H1 (cell line): ENCODE results near the gene NFAM1. TPM values are rescaled to one million over a fixed set of nuclear protein-coding genes. Genes with fewer than 3 reads are reported as not detected.

ENCODE experiments used
- BCL11A ChIP-seq, 2 experiments: IDR thresholded peaks; one replicate each; pipeline ENCODE4 v1.6.1; 2011; ENCODE audit warnings: low read depth in 2 of 2, low read length in 2 of 2, mild to moderate bottlenecking in 2 of 2
- RAD21 ChIP-seq, 2 experiments: IDR thresholded peaks in 1 of 2; conservative IDR thresholded peaks in 1 of 2; 2 replicates each; pipeline ENCODE4 v1.6.1; 2011; ENCODE audit warnings: low read depth in 2 of 2, low read length in 2 of 2, improper control_type of control experiment in 1 of 2, inconsistent platforms in 1 of 2, mild to moderate bottlenecking in 1 of 2, moderate library complexity in 1 of 2
- SP4 ChIP-seq: IDR thresholded peaks from 2 replicates; pipeline ENCODE4 v1.6.1; 2012; ENCODE audit warnings: low read length, inconsistent platforms
- polyA plus RNA-seq, 7 experiments: library from polyadenylated mRNA; depleted of rRNA in 3 of 7; stranded (reverse) in 5 of 7; unstranded in 2 of 7; fragments of >200 nt in 5 of 7; fragments of 200-250 nt in 2 of 7; gene quantifications; 1 replicate in 5 of 7; 2 replicates in 1 of 7; 4 replicates in 1 of 7; pipeline versions ENCODE4 v1.2.1 to v1.2.3, GENCODE V29; 2011 to 2013; ENCODE audit warnings: missing spikeins in 2 of 7, mixed read lengths in 2 of 7
- total RNA-seq: library from RNA; stranded (reverse); fragmentation: NEBNext Ultra II Directional; extraction: Animal tissue kit (Norgen Biotek cat#: 25700); gene quantifications from 2 replicates; pipeline ENCODE4 v1.2.1, GENCODE V29; 2021
- TF ChIP-seq, protein P1 (sequence below): IDR thresholded peaks from 2 replicates; pipeline ENCODE4 v1.6.1; 2011; ENCODE audit warnings: low read length, improper control_type of control experiment
- TF ChIP-seq, protein P2 (sequence below): fragments of 300-600 bp; sonication (generic); IDR thresholded peaks from 2 replicates; pipeline ENCODE4 v1.7.1; 2012; ENCODE audit warnings: low read length, moderate library complexity, mild to moderate bottlenecking, inconsistent platforms; ENCODE audit not compliant: insufficient replicate concordance

The NFAM1 gene
- total and polyA plus RNA-seq, 2 of the 8 experiments (the other 6 are each of a cell fraction or from before 2014, with no cell fraction given): 0.62 to 0.73 TPM

DNA sequence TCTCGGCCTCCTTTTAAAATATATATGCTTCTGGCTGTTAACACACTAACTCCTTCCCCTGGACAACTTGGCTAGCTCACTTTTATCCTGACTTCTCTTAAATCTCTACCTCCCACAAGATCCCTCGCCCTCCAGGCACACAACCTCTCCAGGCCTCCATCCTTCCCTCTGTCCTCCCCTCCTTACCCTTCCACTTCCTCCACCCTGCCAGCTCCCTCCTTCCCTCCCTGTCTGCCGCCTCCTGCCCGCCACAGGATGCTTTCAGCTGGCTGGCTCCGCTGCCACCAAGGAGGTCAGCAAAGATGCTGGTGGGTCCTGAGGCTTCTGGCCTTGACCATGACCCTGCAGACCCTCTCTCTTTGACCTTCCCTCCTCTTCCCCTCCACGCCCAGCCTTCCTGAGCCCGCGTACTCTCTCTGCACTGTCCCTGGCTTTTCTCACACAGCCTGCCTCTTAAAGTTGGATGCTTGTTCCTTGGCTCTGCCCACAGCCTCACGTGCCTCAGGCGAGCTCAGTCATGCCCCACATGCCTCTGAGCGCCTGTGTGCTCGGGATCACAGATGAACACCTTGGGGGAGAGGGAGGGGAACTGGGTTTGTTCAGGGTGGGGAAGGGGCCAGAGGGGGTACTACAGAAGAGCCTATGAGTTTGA lies 6.7 kb downstream of the NFAM1 start (continued):
- TF ChIP-seq RAD21 (IDR thresholded peaks at IDR 0.05 in 1 of 2, conservative IDR thresholded peaks at IDR 0.05 in 1 of 2; ENCODE audit: low read depth in 2 of 2, low read length in 2 of 2): no peak
- no peak for TF ChIP-seq BCL11A (IDR thresholded peaks at IDR 0.05; ENCODE audit: low read depth in 2 of 2, low read length in 2 of 2)
- TF ChIP-seq, protein P1, sequence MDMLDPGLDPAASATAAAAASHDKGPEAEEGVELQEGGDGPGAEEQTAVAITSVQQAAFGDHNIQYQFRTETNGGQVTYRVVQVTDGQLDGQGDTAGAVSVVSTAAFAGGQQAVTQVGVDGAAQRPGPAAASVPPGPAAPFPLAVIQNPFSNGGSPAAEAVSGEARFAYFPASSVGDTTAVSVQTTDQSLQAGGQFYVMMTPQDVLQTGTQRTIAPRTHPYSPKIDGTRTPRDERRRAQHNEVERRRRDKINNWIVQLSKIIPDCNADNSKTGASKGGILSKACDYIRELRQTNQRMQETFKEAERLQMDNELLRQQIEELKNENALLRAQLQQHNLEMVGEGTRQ: no peak
- TF ChIP-seq SP4: no peak
- TF ChIP-seq, protein P2, sequence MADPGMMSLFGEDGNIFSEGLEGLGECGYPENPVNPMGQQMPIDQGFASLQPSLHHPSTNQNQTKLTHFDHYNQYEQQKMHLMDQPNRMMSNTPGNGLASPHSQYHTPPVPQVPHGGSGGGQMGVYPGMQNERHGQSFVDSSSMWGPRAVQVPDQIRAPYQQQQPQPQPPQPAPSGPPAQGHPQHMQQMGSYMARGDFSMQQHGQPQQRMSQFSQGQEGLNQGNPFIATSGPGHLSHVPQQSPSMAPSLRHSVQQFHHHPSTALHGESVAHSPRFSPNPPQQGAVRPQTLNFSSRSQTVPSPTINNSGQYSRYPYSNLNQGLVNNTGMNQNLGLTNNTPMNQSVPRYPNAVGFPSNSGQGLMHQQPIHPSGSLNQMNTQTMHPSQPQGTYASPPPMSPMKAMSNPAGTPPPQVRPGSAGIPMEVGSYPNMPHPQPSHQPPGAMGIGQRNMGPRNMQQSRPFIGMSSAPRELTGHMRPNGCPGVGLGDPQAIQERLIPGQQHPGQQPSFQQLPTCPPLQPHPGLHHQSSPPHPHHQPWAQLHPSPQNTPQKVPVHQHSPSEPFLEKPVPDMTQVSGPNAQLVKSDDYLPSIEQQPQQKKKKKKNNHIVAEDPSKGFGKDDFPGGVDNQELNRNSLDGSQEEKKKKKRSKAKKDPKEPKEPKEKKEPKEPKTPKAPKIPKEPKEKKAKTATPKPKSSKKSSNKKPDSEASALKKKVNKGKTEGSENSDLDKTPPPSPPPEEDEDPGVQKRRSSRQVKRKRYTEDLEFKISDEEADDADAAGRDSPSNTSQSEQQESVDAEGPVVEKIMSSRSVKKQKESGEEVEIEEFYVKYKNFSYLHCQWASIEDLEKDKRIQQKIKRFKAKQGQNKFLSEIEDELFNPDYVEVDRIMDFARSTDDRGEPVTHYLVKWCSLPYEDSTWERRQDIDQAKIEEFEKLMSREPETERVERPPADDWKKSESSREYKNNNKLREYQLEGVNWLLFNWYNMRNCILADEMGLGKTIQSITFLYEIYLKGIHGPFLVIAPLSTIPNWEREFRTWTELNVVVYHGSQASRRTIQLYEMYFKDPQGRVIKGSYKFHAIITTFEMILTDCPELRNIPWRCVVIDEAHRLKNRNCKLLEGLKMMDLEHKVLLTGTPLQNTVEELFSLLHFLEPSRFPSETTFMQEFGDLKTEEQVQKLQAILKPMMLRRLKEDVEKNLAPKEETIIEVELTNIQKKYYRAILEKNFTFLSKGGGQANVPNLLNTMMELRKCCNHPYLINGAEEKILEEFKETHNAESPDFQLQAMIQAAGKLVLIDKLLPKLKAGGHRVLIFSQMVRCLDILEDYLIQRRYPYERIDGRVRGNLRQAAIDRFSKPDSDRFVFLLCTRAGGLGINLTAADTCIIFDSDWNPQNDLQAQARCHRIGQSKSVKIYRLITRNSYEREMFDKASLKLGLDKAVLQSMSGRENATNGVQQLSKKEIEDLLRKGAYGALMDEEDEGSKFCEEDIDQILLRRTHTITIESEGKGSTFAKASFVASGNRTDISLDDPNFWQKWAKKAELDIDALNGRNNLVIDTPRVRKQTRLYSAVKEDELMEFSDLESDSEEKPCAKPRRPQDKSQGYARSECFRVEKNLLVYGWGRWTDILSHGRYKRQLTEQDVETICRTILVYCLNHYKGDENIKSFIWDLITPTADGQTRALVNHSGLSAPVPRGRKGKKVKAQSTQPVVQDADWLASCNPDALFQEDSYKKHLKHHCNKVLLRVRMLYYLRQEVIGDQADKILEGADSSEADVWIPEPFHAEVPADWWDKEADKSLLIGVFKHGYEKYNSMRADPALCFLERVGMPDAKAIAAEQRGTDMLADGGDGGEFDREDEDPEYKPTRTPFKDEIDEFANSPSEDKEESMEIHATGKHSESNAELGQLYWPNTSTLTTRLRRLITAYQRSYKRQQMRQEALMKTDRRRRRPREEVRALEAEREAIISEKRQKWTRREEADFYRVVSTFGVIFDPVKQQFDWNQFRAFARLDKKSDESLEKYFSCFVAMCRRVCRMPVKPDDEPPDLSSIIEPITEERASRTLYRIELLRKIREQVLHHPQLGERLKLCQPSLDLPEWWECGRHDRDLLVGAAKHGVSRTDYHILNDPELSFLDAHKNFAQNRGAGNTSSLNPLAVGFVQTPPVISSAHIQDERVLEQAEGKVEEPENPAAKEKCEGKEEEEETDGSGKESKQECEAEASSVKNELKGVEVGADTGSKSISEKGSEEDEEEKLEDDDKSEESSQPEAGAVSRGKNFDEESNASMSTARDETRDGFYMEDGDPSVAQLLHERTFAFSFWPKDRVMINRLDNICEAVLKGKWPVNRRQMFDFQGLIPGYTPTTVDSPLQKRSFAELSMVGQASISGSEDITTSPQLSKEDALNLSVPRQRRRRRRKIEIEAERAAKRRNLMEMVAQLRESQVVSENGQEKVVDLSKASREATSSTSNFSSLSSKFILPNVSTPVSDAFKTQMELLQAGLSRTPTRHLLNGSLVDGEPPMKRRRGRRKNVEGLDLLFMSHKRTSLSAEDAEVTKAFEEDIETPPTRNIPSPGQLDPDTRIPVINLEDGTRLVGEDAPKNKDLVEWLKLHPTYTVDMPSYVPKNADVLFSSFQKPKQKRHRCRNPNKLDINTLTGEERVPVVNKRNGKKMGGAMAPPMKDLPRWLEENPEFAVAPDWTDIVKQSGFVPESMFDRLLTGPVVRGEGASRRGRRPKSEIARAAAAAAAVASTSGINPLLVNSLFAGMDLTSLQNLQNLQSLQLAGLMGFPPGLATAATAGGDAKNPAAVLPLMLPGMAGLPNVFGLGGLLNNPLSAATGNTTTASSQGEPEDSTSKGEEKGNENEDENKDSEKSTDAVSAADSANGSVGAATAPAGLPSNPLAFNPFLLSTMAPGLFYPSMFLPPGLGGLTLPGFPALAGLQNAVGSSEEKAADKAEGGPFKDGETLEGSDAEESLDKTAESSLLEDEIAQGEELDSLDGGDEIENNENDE: no peak
